Neuronal stem cell (in vitro differentiated cells): ENCODE results near the gene EEF1AKMT2.
A peak's percentile ranks its signal among the peaks of the same experiment; 100 is the strongest.

Experiments
- DNase-seq: peaks from one replicate; pipeline ENCODE4 v3.0.0-alpha.2; 2013; ENCODE audit warnings: low spot score
- H2AFZ ChIP-seq: one replicate; pipeline ENCODE4 v1.6.1; 2013; ENCODE audit warnings: mild to moderate bottlenecking, low read length, inconsistent platforms
- H2AK5ac ChIP-seq: 2 replicates; pipeline ENCODE4 v1.6.1; 2013; ENCODE audit warnings: low read depth, mild to moderate bottlenecking, inconsistent platforms, low read length, moderate library complexity, mixed read lengths
- H2BK120ac ChIP-seq: 2 replicates; pipeline ENCODE4 v1.6.1; 2013; ENCODE audit warnings: low read depth, mild to moderate bottlenecking, inconsistent platforms, low read length, moderate library complexity, mixed read lengths
- H2BK12ac ChIP-seq: one replicate; pipeline ENCODE4 v1.6.1; 2013; ENCODE audit warnings: low read length, inconsistent platforms
- H2BK15ac ChIP-seq: 2 replicates; pipeline ENCODE4 v1.6.1; 2013; ENCODE audit warnings: mild to moderate bottlenecking, low read length, inconsistent platforms, mixed read lengths
- H2BK5ac ChIP-seq: one replicate; pipeline ENCODE4 v1.6.1; 2013; ENCODE audit warnings: inconsistent platforms, mild to moderate bottlenecking, low read length, moderate library complexity
- H3K14ac ChIP-seq: one replicate; pipeline ENCODE4 v1.6.1; 2013; ENCODE audit warnings: low read length, inconsistent platforms
- H3K18ac ChIP-seq: 2 replicates; pipeline ENCODE4 v1.6.1; 2013; ENCODE audit warnings: low read length, inconsistent platforms
- H3K23ac ChIP-seq: 2 replicates; pipeline ENCODE4 v1.6.1; 2013; ENCODE audit warnings: low read depth, mild to moderate bottlenecking, mixed read lengths, low read length, inconsistent platforms; ENCODE audit not compliant: poor library complexity
- H3K27ac ChIP-seq: replicated peaks from 3 replicates; pipeline ENCODE4 v1.5.1; 2013; ENCODE audit warnings: low read length, inconsistent platforms
- H3K27me3 ChIP-seq, 3 experiments: 2 replicates each; pipeline ENCODE4 v1.6.1; 2013; ENCODE audit warnings: low read length in 3 of 3, mild to moderate bottlenecking in 2 of 3, inconsistent platforms in 1 of 3, low read depth in 1 of 3, mixed read lengths in 1 of 3, moderate library complexity in 1 of 3; ENCODE audit not compliant: control insufficient read depth in 3 of 3, insufficient read depth in 3 of 3
- H3K36me3 ChIP-seq, 2 donors: replicated peaks in 1 of 2; 2 replicates each; pipeline ENCODE4 v1.6.1; 2013; ENCODE audit warnings: low read length in 2 of 2; ENCODE audit not compliant: control insufficient read depth in 2 of 2, insufficient read depth in 2 of 2
- H3K4ac ChIP-seq: 2 replicates; pipeline ENCODE4 v1.6.1; 2013; ENCODE audit warnings: inconsistent platforms, mild to moderate bottlenecking, low read length, moderate library complexity
- H3K4me1 ChIP-seq, 2 donors: 1 replicate in 1 of 2; 2 replicates in 1 of 2; pipeline ENCODE4 v1.6.1; 2013; ENCODE audit warnings: low read length in 2 of 2, low read depth in 1 of 2; ENCODE audit not compliant: control insufficient read depth in 2 of 2, insufficient read depth in 1 of 2
- H3K4me2 ChIP-seq: one replicate; pipeline ENCODE4 v1.6.1; 2013; ENCODE audit warnings: mild to moderate bottlenecking, low read length, inconsistent platforms; ENCODE audit not compliant: insufficient read depth, poor library complexity, severe bottlenecking
- H3K4me3 ChIP-seq, 2 donors: 2 replicates each; pipeline ENCODE4 v1.5.1; 2013; ENCODE audit warnings: low read length in 2 of 2, mild to moderate bottlenecking in 2 of 2, inconsistent platforms in 1 of 2, moderate library complexity in 1 of 2
- H3K79me1 ChIP-seq: one replicate; pipeline ENCODE4 v1.6.1; 2013; ENCODE audit warnings: low read depth, mild to moderate bottlenecking, inconsistent platforms, low read length, moderate library complexity
- H3K9ac ChIP-seq: one replicate; pipeline ENCODE4 v1.6.1; 2013; ENCODE audit warnings: mild to moderate bottlenecking, low read depth, low read length, inconsistent platforms; ENCODE audit not compliant: poor library complexity
- H3K9me3 ChIP-seq, 2 donors: replicated peaks in 1 of 2; 2 replicates each; pipeline versions ENCODE3 to v1.6.1; 2013; ENCODE audit warnings: low read length in 2 of 2, mild to moderate bottlenecking in 2 of 2, inconsistent platforms in 1 of 2, low read depth in 1 of 2, mixed read lengths in 1 of 2, moderate library complexity in 1 of 2; ENCODE audit not compliant: control insufficient read depth in 2 of 2, insufficient read depth in 1 of 2
- H4K8ac ChIP-seq: one replicate; pipeline ENCODE4 v1.6.1; 2013; ENCODE audit warnings: low read depth, mild to moderate bottlenecking, inconsistent platforms, low read length, moderate library complexity
- H4K91ac ChIP-seq: one replicate; pipeline ENCODE4 v1.6.1; 2013; ENCODE audit warnings: low read length, low read depth, mild to moderate bottlenecking, inconsistent platforms; ENCODE audit not compliant: poor library complexity
- WGBS, 2 donors: extraction: QIAGEN DNeasy Blood & Tissue Kit; methylation state at CpG; one replicate each; pipeline ENCODE4 v1.1.7; 2013; ENCODE audit warnings: missing lambda C conversion rate in 2 of 2, mixed read lengths in 1 of 2; ENCODE audit not compliant: insufficient read length in 2 of 2, insufficient replicate concordance in 1 of 2; ENCODE audit errors: extremely low coverage in 2 of 2; 5-methylcytosine and 5-hydroxymethylcytosine counted together

EEF1AKMT2 gene

DNA sequence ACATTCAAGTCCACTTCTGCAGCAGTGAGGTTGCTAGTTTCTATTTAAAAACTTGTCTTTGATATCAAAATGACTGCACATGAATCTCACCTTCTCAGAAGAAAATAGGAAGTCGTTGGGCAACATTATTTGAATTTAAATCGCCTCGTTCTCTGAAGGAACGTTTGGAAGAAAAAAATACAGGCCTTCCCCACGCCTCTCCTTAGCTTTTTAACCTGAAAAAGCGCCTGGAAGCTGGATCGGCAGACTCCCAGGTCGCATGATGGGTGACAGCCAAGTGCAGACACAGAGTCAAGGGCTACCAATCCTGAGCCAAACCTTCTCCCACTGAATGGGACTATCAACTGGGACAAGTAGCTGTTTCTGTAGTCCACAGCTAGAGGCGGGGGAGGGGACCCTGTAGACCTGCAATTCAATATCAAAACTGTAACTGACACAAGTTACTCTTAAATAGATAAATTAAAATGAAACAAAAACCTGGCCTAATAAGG is 49.7 kb downstream of the EEF1AKMT2 start:
- Histone ChIP-seq H2BK120ac (no peak overlapping the region), H4K91ac (no peak overlapping the region), H2AK5ac (no peak overlapping the region), H3K23ac (no peak overlapping the region), H3K4me2 (no peak overlapping the region), H2AFZ (peak overlapping the region; percentile 84), H3K9ac (no peak overlapping the region), H3K4me3 (peak overlapping the region in 1 of 2 donors; percentile 71), H2BK12ac (no peak overlapping the region), H3K27ac (no peak overlapping the region), H4K8ac (no peak overlapping the region), H3K9me3 (no peaks in the 10 kb centered on the region), H3K18ac (no peak overlapping the region), H2BK5ac (no peak overlapping the region), H3K27me3 (no peaks in the 10 kb centered on the region), H2BK15ac (no peak overlapping the region), H3K79me1 (peaks cover 8% of the 10 kb centered on the region), H3K4me1 (peaks cover 32 to 61% of the 10 kb centered on the region in 2 donors), H3K4ac (no peak overlapping the region), H3K36me3 (peaks cover 0 to 5% of the 10 kb centered on the region in 2 donors), H3K14ac (no peak overlapping the region)
- no CpG with 5 or more reads among the region's 9 CpGs for WGBS, 2 donors
- no peak for DNase-seq

DNA sequence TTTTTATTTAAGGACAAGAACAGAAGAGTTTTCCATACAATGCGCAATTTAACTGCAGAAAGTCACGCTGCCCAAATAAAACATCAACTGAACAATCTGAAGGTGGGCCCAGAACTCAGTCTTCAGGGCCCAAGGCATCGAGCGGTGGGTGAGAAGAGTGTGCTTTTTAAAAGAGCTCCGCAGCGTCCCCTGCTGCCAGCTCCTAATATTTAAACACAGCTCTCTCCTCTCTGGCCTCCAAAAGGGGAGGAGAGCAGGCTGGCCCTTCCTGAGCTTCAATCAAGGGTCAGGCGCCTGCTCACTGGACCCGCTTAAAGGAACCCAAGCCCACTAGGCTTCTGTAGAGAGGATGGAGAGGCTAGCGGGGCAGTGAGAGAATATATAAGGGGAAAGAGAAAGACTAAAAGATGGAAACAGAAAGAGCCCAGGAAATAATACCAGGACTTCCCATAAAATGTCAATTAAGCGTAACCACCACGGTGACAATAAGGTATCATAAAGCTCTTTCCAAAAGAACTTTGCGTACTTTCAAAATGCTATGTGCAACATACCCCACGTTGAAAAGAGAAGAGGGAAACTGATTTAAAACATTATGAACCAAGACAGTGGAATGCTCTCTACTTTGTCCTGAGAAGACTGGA is 50.3 kb downstream of the EEF1AKMT2 start:
- Histone ChIP-seq H3K14ac (no peak overlapping the region), H3K9ac (no peak overlapping the region), H2AK5ac (no peak overlapping the region), H3K4me3 (no peak overlapping the region), H4K91ac (no peak overlapping the region), H3K79me1 (peaks cover 8% of the 10 kb centered on the region), H2BK120ac (no peak overlapping the region), H2BK15ac (no peak overlapping the region), H3K4ac (no peak overlapping the region), H2BK5ac (no peak overlapping the region), H3K36me3 (peaks cover 0 to 7% of the 10 kb centered on the region in 2 donors), H3K23ac (no peak overlapping the region), H3K27me3 (no peaks in the 10 kb centered on the region), H3K27ac (peak overlapping the region; percentile 56), H4K8ac (no peak overlapping the region), H3K9me3 (no peaks in the 10 kb centered on the region), H2AFZ (no peak overlapping the region), H2BK12ac (no peak overlapping the region), H3K18ac (no peak overlapping the region), H3K4me2 (no peak overlapping the region), H3K4me1 (peaks cover 32 to 62% of the 10 kb centered on the region in 2 donors)
- DNase-seq, result peak; percentile 79
- no CpG with 5 or more reads among the region's 13 CpGs for WGBS, 2 donors

DNA sequence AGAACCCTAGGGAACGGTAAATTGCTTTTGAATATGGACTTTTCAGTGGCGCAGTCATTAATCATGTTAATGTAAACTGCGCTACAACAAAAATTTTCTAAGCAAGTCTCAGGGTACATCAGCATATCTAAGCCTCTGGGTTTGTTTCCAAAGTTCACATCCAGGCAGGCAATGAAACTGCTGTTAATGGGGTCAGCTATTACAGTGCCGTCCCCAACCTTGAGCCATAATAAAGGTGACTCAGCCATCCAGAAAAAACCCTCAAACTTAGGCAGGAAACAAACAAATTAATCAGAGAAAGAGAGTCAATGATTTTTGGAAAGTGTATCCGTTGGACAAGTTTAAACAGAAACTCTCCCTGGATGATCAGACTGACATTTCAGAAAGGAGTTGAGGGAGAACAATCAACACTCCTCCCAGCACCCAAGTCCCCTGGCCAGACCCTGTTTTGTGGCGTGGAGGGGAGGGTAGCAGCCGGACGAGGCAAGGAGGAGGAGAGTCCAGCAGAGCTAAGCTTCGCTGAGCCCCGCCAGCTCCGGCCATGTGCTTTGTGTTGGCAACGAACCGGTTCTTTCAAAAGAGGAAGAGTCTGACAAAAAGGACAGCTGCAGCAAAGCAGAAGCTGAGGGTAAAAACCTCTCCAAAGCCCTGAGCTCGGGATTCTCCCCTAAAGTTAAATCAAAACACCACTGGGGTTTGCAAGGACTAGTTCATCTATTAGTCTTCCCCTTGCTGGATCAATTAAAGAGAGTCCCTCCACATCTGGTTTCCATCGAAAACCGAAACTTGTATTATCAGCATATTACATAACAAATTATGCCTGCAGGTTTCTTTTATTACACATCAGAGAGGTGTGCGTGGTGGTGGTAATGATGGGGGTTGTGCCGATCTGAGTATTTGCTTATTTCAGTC is 51.1 kb downstream of the EEF1AKMT2 start:
- WGBS, 2 donors, result no CpG with 5 or more reads among the region's 18 CpGs
- H3K9ac ChIP-seq, result no peak overlapping the region
- peaks cover 30 to 59% of the 10 kb centered on the region in 2 donors for H3K4me1 ChIP-seq
- H3K23ac ChIP-seq, result no peak overlapping the region
- peaks cover 0 to 7% of the 10 kb centered on the region in 2 donors for H3K36me3 ChIP-seq
- H3K4me2 ChIP-seq, result no peak overlapping the region
- H2AK5ac ChIP-seq, result no peak overlapping the region
- H2BK12ac ChIP-seq, result no peak overlapping the region
- H3K14ac ChIP-seq, result no peak overlapping the region
- H3K79me1 ChIP-seq, result peaks cover 9% of the 10 kb centered on the region
- H4K91ac ChIP-seq, result no peak overlapping the region
- no peak overlapping the region for H3K4me3 ChIP-seq
- no peak overlapping the region for H4K8ac ChIP-seq
- no peaks in the 10 kb centered on the region for H3K9me3 ChIP-seq
- no peak overlapping the region for H2BK15ac ChIP-seq
- no peak overlapping the region for H2BK120ac ChIP-seq
- H3K27ac ChIP-seq, result peak overlapping the region; percentile 56
- no peak overlapping the region for H2BK5ac ChIP-seq
- DNase-seq, result peak; percentile 46
- H3K27me3 ChIP-seq, result no peaks in the 10 kb centered on the region
- H3K18ac ChIP-seq, result no peak overlapping the region
- H3K4ac ChIP-seq, result no peak overlapping the region
- H2AFZ ChIP-seq, result peak overlapping the region; percentile 27

DNA sequence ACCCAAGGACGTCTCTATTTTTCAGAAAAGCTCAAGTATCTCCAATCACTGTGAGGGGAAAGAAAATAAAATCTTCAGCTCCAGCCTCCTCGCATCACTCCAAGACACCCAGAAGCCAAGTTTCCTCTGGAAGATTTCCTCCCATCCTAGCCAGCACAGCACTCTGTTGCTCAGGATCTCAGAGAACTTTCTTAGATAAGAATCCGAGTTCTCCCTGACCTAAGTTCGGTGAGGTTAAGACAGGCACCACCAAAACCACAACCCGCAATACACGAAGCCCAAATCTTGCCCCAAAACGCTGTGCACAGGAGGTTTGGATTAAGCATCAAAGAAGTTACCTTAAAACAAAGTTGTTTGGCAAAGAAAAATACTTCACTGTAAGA is 51.7 kb downstream of the EEF1AKMT2 start:
- Histone ChIP-seq H2AFZ (no peak overlapping the region), H2BK120ac (no peak overlapping the region), H3K4me3 (no peak overlapping the region), H3K9me3 (no peaks in the 10 kb centered on the region), H2BK5ac (no peak overlapping the region), H3K36me3 (peaks cover 0 to 7% of the 10 kb centered on the region in 2 donors), H3K27ac (no peak overlapping the region), H3K79me1 (peaks cover 12% of the 10 kb centered on the region), H2AK5ac (no peak overlapping the region), H4K8ac (no peak overlapping the region), H4K91ac (no peak overlapping the region), H3K14ac (no peak overlapping the region), H3K9ac (no peak overlapping the region), H3K4me2 (no peak overlapping the region), H3K18ac (no peak overlapping the region), H3K4me1 (peaks cover 30 to 53% of the 10 kb centered on the region in 2 donors), H2BK12ac (no peak overlapping the region), H3K23ac (no peak overlapping the region), H3K4ac (no peak overlapping the region), H2BK15ac (no peak overlapping the region), H3K27me3 (no peaks in the 10 kb centered on the region)
- no peak for DNase-seq
- WGBS, 2 donors, result no CpG with 5 or more reads among the region's 7 CpGs
